Measurements from ENCODE around the gene RBM33. TPM values are rescaled to one million over a fixed set of nuclear protein-coding genes. Genes with fewer than 3 reads are reported as not detected.

The RBM33 gene
- total RNA-seq, 1 experiment from 2014 or later = 19.4 TPM

- DNase-seq (ENCODE audit: low read depth) = no peak
These were observed 101.7 kb downstream of the RBM33 start for GRCh38 chr7:155746188-155746587.

- DNase-seq (ENCODE audit: low read depth) = no peak
These were observed 102.7 kb downstream of the RBM33 start for GRCh38 chr7:155747209-155747608.

GRCh38 chr7:155749578-155749977, 105.1 kb downstream of the RBM33 start:
- DNase-seq (ENCODE audit: low read depth) = no peak

- no peak for DNase-seq (ENCODE audit: low read depth)
These were observed 106.0 kb downstream of the RBM33 start for GRCh38 chr7:155750255-155751125.

- DNase-seq (ENCODE audit: low read depth) = no peak
These were observed 106.9 kb downstream of the RBM33 start for GRCh38 chr7:155751409-155751808.

GRCh38 chr7:155752756-155753445, 108.4 kb downstream of the RBM33 start:
- DNase-seq (ENCODE audit: low read depth) = no peak

GRCh38 chr7:155753446-155753965, 109.0 kb downstream of the RBM33 start:
- no peak for DNase-seq (ENCODE audit: low read depth)

- DNase-seq (ENCODE audit: low read depth) = no peak
These were observed 109.7 kb downstream of the RBM33 start for GRCh38 chr7:155754165-155754564.

- no peak for DNase-seq (ENCODE audit: low read depth)
These were observed 110.6 kb downstream of the RBM33 start for GRCh38 chr7:155755026-155755425.

- DNase-seq (ENCODE audit: low read depth) = no peak
These were observed 111.9 kb downstream of the RBM33 start for GRCh38 chr7:155756322-155756721.

GRCh38 chr7:155758348-155758747, 113.9 kb downstream of the RBM33 start:
- DNase-seq (ENCODE audit: low read depth) = no peak

GRCh38 chr7:155759740-155760430, 115.4 kb downstream of the RBM33 start:
- DNase-seq (ENCODE audit: low read depth) = no peak

- DNase-seq (ENCODE audit: low read depth) = no peak
These were observed 116.7 kb downstream of the RBM33 start for GRCh38 chr7:155761162-155761561.

- DNase-seq (ENCODE audit: low read depth) = no peak
These were observed 117.6 kb downstream of the RBM33 start for GRCh38 chr7:155762036-155762435.

- DNase-seq (ENCODE audit: low read depth) = no peak
These were observed 118.2 kb downstream of the RBM33 start for GRCh38 chr7:155762655-155763054.

- DNase-seq (ENCODE audit: low read depth) = no peak
These were observed 118.7 kb downstream of the RBM33 start for GRCh38 chr7:155763122-155763521.

- no peak for DNase-seq (ENCODE audit: low read depth)
These were observed 119.4 kb downstream of the RBM33 start for GRCh38 chr7:155763691-155764437.

- no peak for DNase-seq (ENCODE audit: low read depth)
These were observed 120.0 kb downstream of the RBM33 start for GRCh38 chr7:155764438-155764793.

- no peak for DNase-seq (ENCODE audit: low read depth)
These were observed 121.0 kb downstream of the RBM33 start for GRCh38 chr7:155765458-155765857.

- no peak for DNase-seq (ENCODE audit: low read depth)
These were observed 121.9 kb downstream of the RBM33 start for GRCh38 chr7:155766386-155766785.

All from Daoy (cell line).